Naive thymus-derived CD4-positive, alpha-beta T cell (primary cell): Measurements from ENCODE around the gene PIM1. TPM values are rescaled to one million over a fixed set of nuclear protein-coding genes. Genes with fewer than 3 reads are reported as not detected.
A peak's percentile ranks its signal among the peaks of the same experiment; 100 is the strongest.

Experiments
- ATAC-seq: fragments of 150-1000 bp; cut with Tn5 transposase; 2 replicates; pipeline ENCODE4 v1.10.0; 2021; ENCODE audit warnings: mild to moderate bottlenecking, moderate library complexity
- CTCF ChIA-PET: fragments of 350-600 bp; sonication (Branson Sonifier 250); formaldehyde crosslinking; loops from one replicate; lab custom pipeline; 2021; ENCODE audit warnings: antibody characterized with exemption; lab: Charles Lee
- POLR2A ChIA-PET: fragments of 350-600 bp; sonication (Branson Sonifier 250); formaldehyde crosslinking; loops from one replicate; lab custom pipeline; 2021; ENCODE audit warnings: antibody characterized with exemption, inconsistent platforms; lab: Charles Lee
- DNase-seq, 9 donors: peaks; one replicate each; pipeline versions ENCODE4 v3.0.0 to v3.0.0-alpha.2; 2020 to 2022; ENCODE audit warnings: mixed read lengths in 1 of 9
- H3K27ac ChIP-seq: one replicate; pipeline ENCODE4 v1.7.0; 2013; ENCODE audit warnings: mild to moderate bottlenecking, low read depth, low read length, moderate library complexity
- H3K27me3 ChIP-seq, 2 donors: one replicate each; pipeline ENCODE4 v1.7.0; 2013; ENCODE audit warnings: low read length in 2 of 2, mild to moderate bottlenecking in 2 of 2, moderate library complexity in 2 of 2; ENCODE audit not compliant: control insufficient read depth in 2 of 2, insufficient read depth in 2 of 2
- H3K36me3 ChIP-seq, 3 experiments: 1 replicate in 2 of 3; 2 replicates in 1 of 3; pipeline ENCODE4 v1.7.0; 2013; ENCODE audit warnings: low read length in 3 of 3, mild to moderate bottlenecking in 3 of 3, moderate library complexity in 1 of 3; ENCODE audit not compliant: insufficient read depth in 3 of 3, control insufficient read depth in 2 of 3
- H3K4me1 ChIP-seq, 2 donors: one replicate each; pipeline ENCODE4 v1.7.0; 2013; ENCODE audit warnings: low read length in 2 of 2, mild to moderate bottlenecking in 2 of 2, moderate library complexity in 1 of 2; ENCODE audit not compliant: control insufficient read depth in 2 of 2, insufficient read depth in 2 of 2
- H3K4me3 ChIP-seq: 2 replicates; pipeline ENCODE4 v1.7.0; 2013; ENCODE audit warnings: mild to moderate bottlenecking, low read length
- H3K9me3 ChIP-seq, 3 experiments: 1 replicate in 2 of 3; 2 replicates in 1 of 3; pipeline ENCODE4 v1.7.0; 2013; ENCODE audit warnings: low read length in 3 of 3; ENCODE audit not compliant: control insufficient read depth in 2 of 3
- H3K27ac Mint-ChIP-seq, 9 donors: one replicate each; pipeline ENCODE4 v1.8.0; 2020 to 2022; ENCODE audit warnings: mixed read lengths in 9 of 9, mild to moderate bottlenecking in 8 of 9, moderate library complexity in 5 of 9, inconsistent platforms in 2 of 9
- H3K27me3 Mint-ChIP-seq, 5 donors: one replicate each; pipeline ENCODE4 v1.8.0; 2021 to 2022; ENCODE audit warnings: mixed read lengths in 5 of 5, mild to moderate bottlenecking in 1 of 5
- H3K36me3 Mint-ChIP-seq, 5 donors: one replicate each; pipeline ENCODE4 v1.8.0; 2020 to 2022; ENCODE audit warnings: mixed read lengths in 5 of 5, mild to moderate bottlenecking in 3 of 5, inconsistent platforms in 1 of 5
- H3K4me1 Mint-ChIP-seq, 7 donors: one replicate each; pipeline ENCODE4 v1.8.0; 2020 to 2022; ENCODE audit warnings: mixed read lengths in 7 of 7, mild to moderate bottlenecking in 3 of 7, inconsistent platforms in 1 of 7
- H3K4me3 Mint-ChIP-seq, 10 donors: one replicate each; pipeline ENCODE4 v1.8.0; 2020 to 2022; ENCODE audit warnings: mild to moderate bottlenecking in 10 of 10, mixed read lengths in 10 of 10, moderate library complexity in 6 of 10, inconsistent platforms in 2 of 10
- H3K9me3 Mint-ChIP-seq, 11 donors: one replicate each; pipeline ENCODE4 v1.8.0; 2020 to 2022; ENCODE audit warnings: mixed read lengths in 11 of 11, mild to moderate bottlenecking in 4 of 11, inconsistent platforms in 1 of 11, moderate library complexity in 1 of 11
- intact Hi-C, 2 donors: fragments of 100-400 bp; cut with micrococcal nuclease; formaldehyde crosslinking; loops; one replicate each; pipeline ENCODE4 v1.15.1; 2023
- polyA plus RNA-seq, 2 donors: library from polyadenylated mRNA; unstranded; fragments of 300-500 nt; fragmentation: Illumina TruSeq; gene quantifications; one replicate each; pipeline ENCODE4 v1.2.3, GENCODE V29; 2021
- total RNA-seq, 6 experiments: library from RNA in 5 of 6; stranded (reverse) in 5 of 6; gene quantifications; 1 replicate in 5 of 6; 2 replicates in 1 of 6; pipeline ENCODE4 v1.2.3 and lab custom pipeline; 2021 to 2026

PIM1 gene
- total and polyA plus RNA-seq, 7 experiments from 2014 or later, result 100 to 550 (median 244) TPM

- Mint-ChIP-seq H3K9me3 (no peaks in the 10 kb centered on the region), H3K4me3 (no peak overlapping the region), H3K27ac (peak overlapping the region in 1 of 9 donors; percentile 38), H3K36me3 (no peaks in the 10 kb centered on the region), H3K27me3 (no peaks in the 10 kb centered on the region), H3K4me1 (peaks cover 0 to 32% (median 9%) of the 10 kb centered on the region in 7 donors)
- Histone ChIP-seq H3K27ac (no peak overlapping the region), H3K27me3 (no peaks in the 10 kb centered on the region), H3K4me3 (no peak overlapping the region), H3K4me1 (peaks cover 0 to 19% of the 10 kb centered on the region in 2 donors), H3K9me3 (no peaks in the 10 kb centered on the region), H3K36me3 (no peaks in the 10 kb centered on the region)
- POLR2A ChIA-PET, result interaction anchor here (0.5 to 0.6 kb wide), 2 partner anchors 11 to 46 kb away, joined by 3 read pairs; no protein-coding TSS in a partner anchor
- intact Hi-C loops, result no loop called here
- peak in 1 of 9 donors; percentile 48 for DNase-seq
- CTCF ChIA-PET, result no interaction called here
- peak; percentile 73 for ATAC-seq
Measured at GRCh38 chr6:37137201-37138090, 32.5 kb upstream of the PIM1 start.

- POLR2A ChIA-PET, result no interaction called here
- ATAC-seq (no peak), DNase-seq (no peak)
- Mint-ChIP-seq H3K36me3 (no peaks in the 10 kb centered on the region), H3K4me3 (no peak overlapping the region), H3K9me3 (no peaks in the 10 kb centered on the region), H3K4me1 (peaks cover 0 to 36% (median 9%) of the 10 kb centered on the region in 7 donors), H3K27me3 (no peaks in the 10 kb centered on the region), H3K27ac (no peak overlapping the region)
- H3K36me3 ChIP-seq, result no peaks in the 10 kb centered on the region
- H3K4me1 ChIP-seq, result peaks cover 0 to 18% of the 10 kb centered on the region in 2 donors
- no peaks in the 10 kb centered on the region for H3K27me3 ChIP-seq
- CTCF ChIA-PET, result interaction anchor here (1.0 kb wide), 1 partner anchor 48 kb away, joined by 3 read pairs; no protein-coding TSS in a partner anchor
- intact Hi-C loops, result no loop called here
- H3K4me3 ChIP-seq, result no peak overlapping the region
- H3K27ac ChIP-seq, result no peak overlapping the region
- no peaks in the 10 kb centered on the region for H3K9me3 ChIP-seq
Measured at GRCh38 chr6:37138856-37139229, 31.1 kb upstream of the PIM1 start.

GRCh38 chr6:37139230-37139962, 30.6 kb upstream of the PIM1 start:
- Histone ChIP-seq H3K36me3 (no peaks in the 10 kb centered on the region), H3K27me3 (no peaks in the 10 kb centered on the region), H3K27ac (no peak overlapping the region), H3K9me3 (no peaks in the 10 kb centered on the region), H3K4me1 (peaks cover 0 to 12% of the 10 kb centered on the region in 2 donors), H3K4me3 (no peak overlapping the region)
- no peaks in the 10 kb centered on the region for H3K9me3 Mint-ChIP-seq
- CTCF ChIA-PET, result interaction anchor here (1.0 kb wide), 1 partner anchor 48 kb away, joined by 3 read pairs; no protein-coding TSS in a partner anchor
- ATAC-seq (no peak), DNase-seq (no peak)
- H3K27ac Mint-ChIP-seq, result no peak overlapping the region
- intact Hi-C loops, result no loop called here
- H3K4me3 Mint-ChIP-seq, result no peak overlapping the region
- H3K27me3 Mint-ChIP-seq, result no peaks in the 10 kb centered on the region
- H3K4me1 Mint-ChIP-seq, result peaks cover 0 to 32% (median 6%) of the 10 kb centered on the region in 7 donors
- no peaks in the 10 kb centered on the region for H3K36me3 Mint-ChIP-seq
- POLR2A ChIA-PET, result no interaction called here

GRCh38 chr6:37140145-37140544, 29.8 kb upstream of the PIM1 start:
- intact Hi-C loops, result no loop called here
- Mint-ChIP-seq H3K4me3 (no peak overlapping the region), H3K27me3 (no peaks in the 10 kb centered on the region), H3K36me3 (no peaks in the 10 kb centered on the region), H3K4me1 (peaks cover 0 to 27% (median 6%) of the 10 kb centered on the region in 7 donors), H3K27ac (no peak overlapping the region), H3K9me3 (no peaks in the 10 kb centered on the region)
- Histone ChIP-seq H3K4me1 (peaks cover 0 to 8% of the 10 kb centered on the region in 2 donors), H3K9me3 (no peaks in the 10 kb centered on the region), H3K4me3 (no peak overlapping the region), H3K27me3 (no peaks in the 10 kb centered on the region), H3K36me3 (no peaks in the 10 kb centered on the region), H3K27ac (no peak overlapping the region)
- DNase-seq (no peak), ATAC-seq (no peak)
- CTCF ChIA-PET, result interaction anchor here (0.6 kb wide), 1 partner anchor 1330 kb away, joined by 3 read pairs; no protein-coding TSS in a partner anchor
- POLR2A ChIA-PET, result no interaction called here

GRCh38 chr6:37141281-37142049, 28.5 kb upstream of the PIM1 start:
- Mint-ChIP-seq H3K4me3 (no peak overlapping the region), H3K27ac (peak overlapping the region in 4 of 9 donors; percentile 3 to 43 (median 16)), H3K36me3 (no peaks in the 10 kb centered on the region), H3K9me3 (no peaks in the 10 kb centered on the region), H3K4me1 (peaks cover 0 to 25% (median 6%) of the 10 kb centered on the region in 7 donors), H3K27me3 (no peaks in the 10 kb centered on the region)
- DNase-seq (no peak), ATAC-seq (no peak)
- POLR2A ChIA-PET, result interaction anchor here (1.1 to 1.3 kb wide), 2 partner anchors 20 to 30 kb away, joined by 3 to 4 read pairs; no protein-coding TSS in a partner anchor
- CTCF ChIA-PET, result no interaction called here
- Histone ChIP-seq H3K4me1 (peaks cover 0 to 5% of the 10 kb centered on the region in 2 donors), H3K27me3 (no peaks in the 10 kb centered on the region), H3K36me3 (no peaks in the 10 kb centered on the region), H3K4me3 (no peak overlapping the region), H3K9me3 (no peaks in the 10 kb centered on the region), H3K27ac (no peak overlapping the region)
- intact Hi-C loops, result no loop called here

- ChIA-PET CTCF (interaction anchor here (0.8 kb wide), 1 partner anchor 114 kb away, joined by 3 read pairs; no protein-coding TSS in a partner anchor), POLR2A (interaction anchor here (1.1 to 1.3 kb wide), 2 partner anchors 19 to 29 kb away, joined by 3 to 4 read pairs; no protein-coding TSS in a partner anchor)
- Histone ChIP-seq H3K4me1 (no peaks in the 10 kb centered on the region), H3K27ac (no peak overlapping the region), H3K27me3 (no peaks in the 10 kb centered on the region), H3K36me3 (no peaks in the 10 kb centered on the region), H3K9me3 (no peaks in the 10 kb centered on the region), H3K4me3 (no peak overlapping the region)
- Mint-ChIP-seq H3K27ac (peak overlapping the region in 3 of 9 donors; percentile 7 to 43 (median 40)), H3K36me3 (no peaks in the 10 kb centered on the region), H3K4me1 (peaks cover 0 to 25% (median 6%) of the 10 kb centered on the region in 7 donors), H3K27me3 (no peaks in the 10 kb centered on the region), H3K9me3 (no peaks in the 10 kb centered on the region), H3K4me3 (no peak overlapping the region)
- no peak for DNase-seq
- intact Hi-C loops, result no loop called here
- no peak for ATAC-seq
Measured at GRCh38 chr6:37142050-37142614, 27.8 kb upstream of the PIM1 start.
